Endothelial cell (in vitro differentiated cells): ENCODE results near the gene MED15. TPM values are rescaled to one million over a fixed set of nuclear protein-coding genes. Genes with fewer than 3 reads are reported as not detected.

Experiments used
- DNase-seq: peaks from one replicate; pipeline ENCODE4 v3.0.0; 2021; ENCODE audit warnings: low spot score
- H3K27ac Mint-ChIP-seq: one replicate; pipeline ENCODE4 v1.8.0; 2021; ENCODE audit warnings: mixed read lengths, inconsistent platforms; ENCODE audit not compliant: unreplicated experiment
- H3K27me3 Mint-ChIP-seq: one replicate; pipeline ENCODE4 v1.8.0; 2021; ENCODE audit warnings: mild to moderate bottlenecking, moderate library complexity, mixed read lengths, inconsistent platforms; ENCODE audit not compliant: unreplicated experiment
- H3K36me3 Mint-ChIP-seq: one replicate; pipeline ENCODE4 v1.8.0; 2021; ENCODE audit warnings: mild to moderate bottlenecking, low read depth, mixed read lengths, inconsistent platforms; ENCODE audit not compliant: unreplicated experiment
- H3K4me1 Mint-ChIP-seq: one replicate; pipeline ENCODE4 v1.8.0; 2021; ENCODE audit warnings: mild to moderate bottlenecking, mixed read lengths, inconsistent platforms; ENCODE audit not compliant: unreplicated experiment
- H3K4me3 Mint-ChIP-seq: one replicate; pipeline ENCODE4 v1.8.0; 2021; ENCODE audit warnings: mild to moderate bottlenecking, mixed read lengths, inconsistent platforms; ENCODE audit not compliant: unreplicated experiment
- H3K9me3 Mint-ChIP-seq: one replicate; pipeline ENCODE4 v1.8.0; 2021; ENCODE audit warnings: mixed read lengths, inconsistent platforms; ENCODE audit not compliant: unreplicated experiment
- CTCF ChIP-seq: fragments of 200-600 bp; sonication (generic); IDR thresholded peaks from one replicate; pipeline ENCODE4 v1.5.0; 2021; ENCODE audit warnings: antibody characterized with exemption; ENCODE audit not compliant: unreplicated experiment
- total RNA-seq: library from RNA; stranded (reverse); fragmentation: NEBNext Ultra II Directional; extraction: Animal tissue kit (Norgen Biotek cat#: 25700); gene quantifications from one replicate; pipeline ENCODE4 v1.2.1, GENCODE V29; 2021; ENCODE audit not compliant: unreplicated experiment

Gene MED15
- total RNA-seq, 1 donor from 2014 or later, result 165 TPM

GRCh38 chr22:20526628-20527355, 19.4 kb downstream of the MED15 start:
- peak overlapping the region; percentile 44 for H3K4me3 Mint-ChIP-seq
- peak overlapping the region; percentile 78 for H3K27ac Mint-ChIP-seq
- H3K36me3 Mint-ChIP-seq, result peaks cover 29% of the 10 kb centered on the region
- H3K27me3 Mint-ChIP-seq, result peaks cover 10% of the 10 kb centered on the region
- no peak for TF ChIP-seq CTCF
- H3K4me1 Mint-ChIP-seq, result peaks cover 50% of the 10 kb centered on the region
- H3K9me3 Mint-ChIP-seq, result no peaks in the 10 kb centered on the region
- no peak for DNase-seq

- DNase-seq, result no peak
- H3K27me3 Mint-ChIP-seq, result peaks cover 11% of the 10 kb centered on the region
- H3K4me1 Mint-ChIP-seq, result peaks cover 49% of the 10 kb centered on the region
- no peaks in the 10 kb centered on the region for H3K9me3 Mint-ChIP-seq
- H3K27ac Mint-ChIP-seq, result peak overlapping the region; percentile 64
- H3K4me3 Mint-ChIP-seq, result peak overlapping the region; percentile 79
- TF ChIP-seq CTCF, result no peak
- H3K36me3 Mint-ChIP-seq, result peaks cover 31% of the 10 kb centered on the region
Observed at GRCh38 chr22:20528405-20528978, 21.1 kb downstream of the MED15 start.

- Mint-ChIP-seq H3K4me3 (peak overlapping the region; percentile 34), H3K4me1 (peaks cover 46% of the 10 kb centered on the region)
- no peak for TF ChIP-seq CTCF
Observed at GRCh38 chr22:20530368-20531153, 23.2 kb downstream of the MED15 start.

GRCh38 chr22:20531154-20531403, 23.7 kb downstream of the MED15 start:
- no peak for DNase-seq
- Mint-ChIP-seq H3K9me3 (no peaks in the 10 kb centered on the region), H3K4me1 (peaks cover 46% of the 10 kb centered on the region), H3K27ac (no peak overlapping the region), H3K4me3 (no peak overlapping the region), H3K27me3 (peaks cover 13% of the 10 kb centered on the region), H3K36me3 (peaks cover 37% of the 10 kb centered on the region)
- no peak for TF ChIP-seq CTCF

More at GRCh38 chr22:20530368-20531153, 23.2 kb downstream of the MED15 start:
- Mint-ChIP-seq H3K36me3 (peaks cover 37% of the 10 kb centered on the region), H3K27me3 (peaks cover 13% of the 10 kb centered on the region), H3K27ac (peak overlapping the region; percentile 76), H3K9me3 (no peaks in the 10 kb centered on the region)
- no peak for DNase-seq
